Cardiac atrium fibroblast (primary cell): ENCODE measurements around the gene SPANXB1. TPM values are rescaled to one million over a fixed set of nuclear protein-coding genes. Genes with fewer than 3 reads are reported as not detected.

ENCODE experiments used
- total RNA-seq: library from RNA; depleted of rRNA; stranded (reverse); fragments of >200 nt; gene quantifications from 2 replicates; pipeline ENCODE4 v1.2.3, GENCODE V29; 2015

SPANXB1 gene, protein sequence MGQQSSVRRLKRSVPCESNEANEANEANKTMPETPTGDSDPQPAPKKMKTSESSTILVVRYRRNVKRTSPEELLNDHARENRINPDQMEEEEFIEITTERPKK
- total RNA-seq: not detected in 2 replicates

GRCh38 chrX:141002568-141002967 is at the start of gene SPANXB1:
SPANXB1 (plus strand) TSS chrX:141002594; CDS start chrX:141002694, 100 bp downstream.

Other genes starting within 250 kb of the SPANXB1 start
- gene LDOC1, start 174.5 kb downstream of the SPANXB1 start, total RNA-seq: 11.2 and 17.7 TPM in 2 replicates
- gene SPANXC, start 239.9 kb downstream of the SPANXB1 start, total RNA-seq: not detected in 2 replicates